ENCODE results near the gene MAGI1.

DNA sequence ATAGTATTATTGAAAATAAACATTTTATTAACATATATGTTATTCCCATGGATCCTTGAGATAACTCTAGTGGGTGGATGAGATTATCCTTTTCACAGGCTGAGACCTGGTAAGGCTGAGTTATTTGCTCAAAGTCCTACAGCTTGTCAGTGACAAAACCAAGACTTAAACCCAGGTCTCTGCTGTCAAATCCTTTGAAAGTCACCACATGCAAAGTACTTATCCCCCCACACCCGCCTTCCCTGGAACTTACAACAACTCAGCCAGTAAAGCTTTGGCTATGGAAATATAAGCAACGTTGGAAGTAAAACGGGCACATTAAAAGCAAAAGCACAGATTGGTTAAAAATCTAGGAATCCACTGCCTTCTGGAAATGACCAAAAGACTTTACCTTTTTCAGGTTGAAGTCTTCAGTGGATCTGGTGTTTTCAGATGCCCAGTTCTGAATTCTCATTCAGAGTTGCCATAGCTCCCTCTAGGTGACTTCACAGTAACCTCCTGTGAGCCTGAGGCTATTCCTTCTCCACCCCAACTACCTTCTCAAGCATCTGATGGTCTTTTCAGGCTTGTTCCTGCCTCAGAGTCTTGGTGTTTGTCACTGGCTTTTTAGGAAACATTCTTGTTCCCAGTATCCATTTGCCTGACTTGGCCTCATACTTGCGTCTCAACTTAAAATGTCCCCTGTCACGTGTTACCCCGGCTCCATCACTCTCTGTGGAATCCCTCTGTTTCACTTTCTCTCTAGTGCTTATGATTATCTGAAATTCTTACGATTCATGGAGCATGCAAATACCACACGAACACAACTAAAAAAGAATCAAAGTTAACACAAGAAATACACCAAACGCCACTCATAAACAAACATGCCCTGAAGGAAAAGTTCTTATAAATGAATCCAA lies 131.2 kb downstream of the MAGI1 start:
- no peak for TF ChIP-seq CTCF (IDR thresholded peaks at IDR 0.05)
- TF ChIP-seq POLR2AphosphoS5 (IDR thresholded peaks at IDR 0.05) = no peak

All from breast epithelium (tissue), 3 donors.